Neural cell (in vitro differentiated cells): ENCODE results near the gene QSER1.

Experiments used
- RAD21 ChIP-seq: fragments of 450-650 bp; conservative IDR thresholded peaks from 2 replicates; pipeline ENCODE4 v1.6.1; 2014; ENCODE audit warnings: antibody characterized with exemption, mild to moderate bottlenecking, moderate library complexity
- TF ChIP-seq, protein P1 (sequence below): fragments of 450-650 bp; IDR thresholded peaks from 2 replicates; pipeline ENCODE4 v1.5.1; 2014; ENCODE audit warnings: antibody characterized with exemption, mild to moderate bottlenecking, moderate library complexity; ENCODE audit not compliant: poor library complexity, severe bottlenecking

DNA sequence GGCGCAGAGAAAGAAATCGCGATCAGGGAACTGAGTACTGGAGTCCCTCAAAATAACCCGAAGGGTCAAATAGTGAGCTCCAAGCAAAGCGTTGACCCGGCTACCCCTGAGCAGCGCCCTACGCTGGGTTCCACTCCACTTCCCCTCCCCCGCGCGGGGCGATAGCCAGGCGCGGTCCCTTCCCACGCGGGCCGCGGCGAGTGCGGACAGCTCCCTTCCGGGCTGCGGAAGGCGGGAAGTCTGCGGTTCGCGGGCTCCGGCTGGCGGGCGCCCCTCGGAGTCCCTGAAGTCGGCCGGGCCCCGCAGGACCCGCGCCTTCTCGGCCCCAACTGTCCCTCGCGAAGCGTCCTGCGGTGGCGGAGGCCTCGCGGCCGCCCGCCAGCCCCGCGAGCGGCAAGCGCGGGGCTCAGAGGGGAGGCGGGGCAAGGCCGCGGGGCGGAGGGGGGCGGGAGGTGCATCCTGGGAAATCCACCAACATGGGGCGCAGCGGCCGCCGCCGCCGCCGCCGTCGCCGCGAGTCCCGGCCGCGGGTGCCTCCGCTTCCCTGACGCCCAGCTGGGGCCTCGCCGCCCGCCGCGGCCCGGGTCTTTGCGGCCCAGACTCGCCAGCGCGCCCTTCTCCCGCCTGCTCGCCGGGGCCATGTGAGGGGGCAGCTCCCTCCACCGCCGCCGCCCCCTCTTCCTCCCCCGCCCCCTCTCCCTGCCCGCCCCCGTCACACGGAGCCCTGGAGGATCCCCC lies at the start of gene QSER1:
- no peak for TF ChIP-seq RAD21
- TF ChIP-seq, protein P1, sequence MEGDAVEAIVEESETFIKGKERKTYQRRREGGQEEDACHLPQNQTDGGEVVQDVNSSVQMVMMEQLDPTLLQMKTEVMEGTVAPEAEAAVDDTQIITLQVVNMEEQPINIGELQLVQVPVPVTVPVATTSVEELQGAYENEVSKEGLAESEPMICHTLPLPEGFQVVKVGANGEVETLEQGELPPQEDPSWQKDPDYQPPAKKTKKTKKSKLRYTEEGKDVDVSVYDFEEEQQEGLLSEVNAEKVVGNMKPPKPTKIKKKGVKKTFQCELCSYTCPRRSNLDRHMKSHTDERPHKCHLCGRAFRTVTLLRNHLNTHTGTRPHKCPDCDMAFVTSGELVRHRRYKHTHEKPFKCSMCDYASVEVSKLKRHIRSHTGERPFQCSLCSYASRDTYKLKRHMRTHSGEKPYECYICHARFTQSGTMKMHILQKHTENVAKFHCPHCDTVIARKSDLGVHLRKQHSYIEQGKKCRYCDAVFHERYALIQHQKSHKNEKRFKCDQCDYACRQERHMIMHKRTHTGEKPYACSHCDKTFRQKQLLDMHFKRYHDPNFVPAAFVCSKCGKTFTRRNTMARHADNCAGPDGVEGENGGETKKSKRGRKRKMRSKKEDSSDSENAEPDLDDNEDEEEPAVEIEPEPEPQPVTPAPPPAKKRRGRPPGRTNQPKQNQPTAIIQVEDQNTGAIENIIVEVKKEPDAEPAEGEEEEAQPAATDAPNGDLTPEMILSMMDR, result no peak
